Cardiac fibroblast (primary cell): ENCODE data around the gene CLSTN2.

ENCODE experiments used
- DNase-seq, 2 donors: peaks; one replicate each; pipeline versions ENCODE4 v3.0.0 to v3.0.0-alpha.2; 2010; ENCODE audit warnings: low read depth in 2 of 2
- H3K4me3 ChIP-seq, 2 donors: replicated peaks in 1 of 2; 1 replicate in 1 of 2; 2 replicates in 1 of 2; pipeline ENCODE4 v1.5.1; 2011; ENCODE audit warnings: low read depth in 2 of 2, low read length in 2 of 2, mild to moderate bottlenecking in 2 of 2, moderate library complexity in 1 of 2
- CTCF ChIP-seq: IDR thresholded peaks from one replicate; pipeline ENCODE4 v1.5.1; 2011; ENCODE audit warnings: low read depth, mild to moderate bottlenecking, low read length, inconsistent platforms

CLSTN2 gene

GRCh38 chr3:140129768-140130284, 194.8 kb downstream of the CLSTN2 start:
- DNase-seq = no peak
- no peak overlapping the region for H3K4me3 ChIP-seq
- no peak for TF ChIP-seq CTCF

DNA sequence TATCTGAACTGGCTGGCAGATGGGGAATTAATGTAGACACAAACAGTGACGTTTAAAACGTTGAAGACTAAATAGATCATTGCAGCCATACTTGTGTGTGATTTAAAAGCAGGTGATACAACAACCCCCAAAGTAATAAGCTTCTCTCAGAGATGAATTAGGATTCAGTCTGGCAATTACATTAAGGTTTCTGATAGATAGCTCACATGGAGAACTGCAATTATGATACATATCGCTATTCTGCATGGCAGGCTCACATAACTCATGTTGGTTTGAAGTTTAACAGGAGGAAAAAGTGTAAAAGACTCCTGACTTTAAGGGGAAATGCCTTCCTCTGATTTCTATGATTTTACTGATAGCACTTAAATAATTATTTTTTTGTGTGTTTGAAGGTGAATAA, 196.9 kb downstream of the CLSTN2 start:
- no peak for TF ChIP-seq CTCF
- DNase-seq = no peak

GRCh38 chr3:140134231-140134965, 199.4 kb downstream of the CLSTN2 start:
- no peak for DNase-seq
- no peak overlapping the region for H3K4me3 ChIP-seq
- no peak for TF ChIP-seq CTCF

More for the DNA sequence above, 196.9 kb downstream of the CLSTN2 start:
- H3K4me3 ChIP-seq = no peak overlapping the region

- TF ChIP-seq CTCF = no peak
- H3K4me3 ChIP-seq = no peak overlapping the region
- no peak for DNase-seq
Measured at GRCh38 chr3:140135461-140135860, 200.5 kb downstream of the CLSTN2 start.

GRCh38 chr3:140143367-140144069, 208.5 kb downstream of the CLSTN2 start:
- H3K4me3 ChIP-seq = no peak overlapping the region
- TF ChIP-seq CTCF = no peak
- no peak for DNase-seq

GRCh38 chr3:140145528-140145927, 210.5 kb downstream of the CLSTN2 start:
- no peak for DNase-seq
- no peak for TF ChIP-seq CTCF
- no peak overlapping the region for H3K4me3 ChIP-seq
